Body of pancreas (tissue), 4 donors: ENCODE data around the gene CCDC7.

ENCODE experiments used
- CTCF ChIP-seq, 7 experiments: fragments of 450-650 bp in 4 of 7; fragments of 200-600 bp in 3 of 7; sonication (generic) in 3 of 7; IDR thresholded peaks; one replicate each; pipeline ENCODE4 v1.5.1; 2016 to 2019; ENCODE audit warnings: antibody characterized with exemption in 7 of 7
- POLR2A ChIP-seq, 3 donors: fragments of 450-650 bp; IDR thresholded peaks; one replicate each; pipeline ENCODE4 v1.6.1; 2016; ENCODE audit warnings: antibody characterized with exemption in 3 of 3, mild to moderate bottlenecking in 2 of 3

- TF ChIP-seq POLR2A (IDR thresholded peaks at IDR 0.05), result no peak
- no peak for TF ChIP-seq CTCF (IDR thresholded peaks at IDR 0.05)
These were observed 460.7 kb downstream of the CCDC7 start for GRCh38 chr10:32906595-32906994.
